ENCODE data around the gene OR4K14.
"Not testable (repeated sequence)": the region's sequence is repeated elsewhere in the genome, so short reads cannot be mapped to it uniquely, and the experiment has no call there.

The OR4K14 gene, protein sequence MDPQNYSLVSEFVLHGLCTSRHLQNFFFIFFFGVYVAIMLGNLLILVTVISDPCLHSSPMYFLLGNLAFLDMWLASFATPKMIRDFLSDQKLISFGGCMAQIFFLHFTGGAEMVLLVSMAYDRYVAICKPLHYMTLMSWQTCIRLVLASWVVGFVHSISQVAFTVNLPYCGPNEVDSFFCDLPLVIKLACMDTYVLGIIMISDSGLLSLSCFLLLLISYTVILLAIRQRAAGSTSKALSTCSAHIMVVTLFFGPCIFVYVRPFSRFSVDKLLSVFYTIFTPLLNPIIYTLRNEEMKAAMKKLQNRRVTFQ

DNA sequence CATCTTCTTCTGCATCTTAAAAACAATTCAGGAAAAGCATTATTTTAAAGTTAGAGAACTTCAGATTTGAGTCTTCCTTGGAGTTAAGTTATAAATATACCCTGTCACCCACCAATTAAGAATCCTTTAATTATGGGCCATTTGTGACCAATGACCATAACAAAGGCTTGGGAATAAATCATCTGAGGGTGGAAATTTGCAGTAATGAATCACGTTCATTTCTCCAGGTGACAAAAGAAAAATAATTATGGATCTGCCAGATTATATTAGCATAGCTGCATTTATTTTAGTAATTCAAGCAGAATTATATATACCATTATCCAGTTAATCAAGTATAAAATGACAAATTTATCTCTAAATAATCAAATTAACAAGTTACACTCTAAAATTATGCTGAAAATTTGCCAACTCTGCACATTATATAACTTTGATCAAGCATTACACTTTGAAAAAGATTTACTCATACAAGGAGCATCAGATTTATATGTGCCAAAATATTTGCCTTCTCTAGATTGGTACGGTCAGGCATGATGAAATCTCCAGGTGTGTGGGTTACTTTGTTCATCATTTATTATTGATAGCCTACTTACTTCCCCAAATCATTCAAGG is at the start of gene OR4K14:
Gene OR4K14 (minus strand): TSS at position 51 of the 609 bp plus-strand sequence. CDS start 4,114 bp downstream, outside the sequence.
- DNase-seq: no peak

DNA sequence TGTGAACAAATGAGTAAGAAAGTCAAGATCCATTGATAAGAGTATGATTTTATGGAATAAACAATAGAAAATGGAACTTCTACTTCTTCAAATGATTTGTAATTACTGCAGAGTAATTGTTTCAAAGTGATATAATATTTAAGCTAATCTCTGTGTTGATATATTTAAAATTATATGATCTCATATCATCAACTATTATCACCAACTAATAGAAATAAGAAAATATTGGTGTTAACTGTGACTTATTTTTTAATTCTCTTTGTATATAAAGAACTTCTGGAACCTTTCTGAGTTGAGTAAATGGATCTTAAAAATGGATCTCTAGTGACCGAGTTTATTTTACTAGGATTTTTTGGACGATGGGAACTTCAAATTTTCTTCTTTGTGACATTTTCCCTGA is 40.6 kb upstream of the OR4K14 start, which contains the start of gene OR4L1:
Gene OR4L1 (plus strand): TSS at position 301 of the 400 bp plus-strand sequence. CDS start 0 bp downstream, at position 301.
- no peak for DNase-seq

DNA sequence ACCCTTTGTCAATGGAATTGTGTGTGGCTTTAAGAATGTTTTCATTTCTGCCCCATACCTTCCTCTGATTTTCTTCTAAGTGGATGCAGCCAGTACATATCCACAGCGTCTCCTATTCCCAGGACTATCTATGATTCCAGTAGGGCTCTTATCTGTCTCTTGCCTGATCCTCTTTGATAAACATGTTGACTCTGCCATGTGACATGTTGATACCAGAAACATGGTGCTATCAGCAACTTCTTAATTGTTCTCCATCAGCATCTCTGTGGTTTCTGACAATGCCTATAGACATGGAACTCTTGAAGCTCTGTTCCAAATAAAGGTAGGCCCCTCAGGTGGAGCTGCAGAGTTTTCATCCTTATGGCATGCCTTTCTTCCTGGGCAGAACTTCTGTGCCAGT is 29.1 kb upstream of the OR4K14 start:
- DNase-seq: no peak

DNA sequence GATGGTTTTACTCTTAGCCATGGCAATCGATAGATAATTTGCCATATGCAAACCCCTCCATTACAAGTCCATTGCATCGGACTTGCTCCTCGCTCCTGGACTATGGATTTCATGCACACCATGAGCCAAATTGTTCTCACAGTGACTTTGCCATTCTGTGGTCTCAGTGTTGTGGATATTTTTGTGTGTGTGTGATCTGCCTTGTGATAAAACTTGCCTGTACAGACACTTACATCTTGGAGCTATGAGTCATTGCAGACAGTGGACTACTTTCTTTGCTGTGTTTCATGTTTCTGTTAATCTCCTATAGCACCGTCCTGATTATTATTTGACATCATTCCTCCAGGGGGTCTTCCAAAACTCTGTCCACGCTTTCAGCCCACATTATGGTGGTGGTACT is 25.1 kb upstream of the OR4K14 start:
- DNase-seq: no peak

DNA sequence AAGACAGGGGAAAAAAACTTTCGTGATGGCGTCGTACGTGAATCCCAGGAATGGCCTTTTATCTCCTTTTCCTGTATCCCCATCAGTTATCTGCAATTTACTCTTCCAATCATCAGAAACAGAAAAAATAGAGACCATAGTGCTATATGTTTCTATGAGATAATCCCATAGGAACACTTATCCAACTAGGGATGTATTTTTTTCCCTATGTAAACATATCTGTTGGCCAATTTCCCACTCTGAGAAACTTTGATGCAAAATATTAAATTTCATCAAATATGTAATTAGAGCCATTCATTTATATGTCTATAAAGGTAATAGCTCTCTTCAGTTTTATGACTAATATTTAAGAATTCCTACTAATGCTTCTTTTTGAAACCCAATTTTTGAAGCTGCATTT is 16.8 kb upstream of the OR4K14 start, which contains the start of gene OR4K13:
Gene OR4K13 (minus strand): TSS at position 101 of the 400 bp plus-strand sequence. CDS start 1,280 bp downstream, outside the sequence.
- DNase-seq: no peak

DNA sequence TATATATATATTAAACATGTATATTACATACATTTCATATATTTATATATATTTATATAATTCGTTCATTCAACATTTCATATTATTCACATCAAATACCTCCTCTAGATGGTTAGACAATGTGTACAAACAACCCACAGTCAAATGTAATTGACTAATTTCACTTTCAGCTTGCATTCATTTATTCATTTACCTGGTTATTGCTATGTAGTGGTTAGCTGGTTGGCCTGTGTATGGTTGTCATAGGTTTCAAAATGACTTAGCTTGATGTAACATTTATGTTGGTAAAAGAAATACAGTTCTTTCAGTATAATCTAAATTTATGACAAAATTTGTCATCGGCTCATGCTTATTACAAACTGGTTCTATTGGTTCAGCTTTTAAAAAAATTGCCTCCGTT is 16.3 kb upstream of the OR4K14 start:
- DNase-seq: no peak

DNA sequence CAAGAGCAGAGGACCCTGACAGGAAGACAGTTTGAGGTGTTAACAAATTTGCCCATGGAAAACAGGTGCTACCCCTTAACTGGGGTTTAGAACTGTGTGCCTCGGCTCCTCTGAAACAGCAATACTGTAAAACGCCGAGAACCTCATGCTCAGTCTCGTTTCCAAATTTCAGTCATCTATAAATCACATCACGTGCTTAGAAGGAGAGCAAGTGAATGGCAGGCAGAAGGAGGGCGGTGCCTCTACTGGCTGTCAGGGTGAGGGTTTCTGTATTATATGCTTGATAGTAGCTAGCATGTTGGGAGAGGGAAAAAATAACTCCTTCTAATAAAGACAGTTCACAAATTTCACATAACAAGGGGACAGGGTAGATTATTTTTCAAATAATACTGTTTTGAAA is 12.0 kb upstream of the OR4K14 start:
- no peak for DNase-seq

DNA sequence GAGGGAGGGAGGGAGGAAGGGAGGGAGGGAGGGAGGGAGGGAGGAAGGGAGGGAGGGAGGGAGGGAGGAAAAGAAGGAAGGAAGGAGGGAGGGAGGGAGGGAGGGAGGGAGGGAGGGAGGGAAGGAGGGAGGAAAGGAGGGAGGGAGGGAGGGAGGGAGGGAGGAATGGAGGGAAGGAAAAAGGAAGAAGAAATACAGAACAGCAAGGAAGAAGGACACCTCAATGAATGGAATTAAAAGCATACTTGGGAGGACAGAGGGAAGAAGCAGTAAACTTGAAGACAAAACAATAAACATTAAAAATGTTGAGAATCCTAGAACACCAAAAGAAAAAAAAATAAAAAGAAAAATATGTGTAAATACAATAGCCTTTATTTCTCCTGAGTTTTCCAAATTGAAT is 11.0 kb downstream of the OR4K14 start:
- no peak for DNase-seq

DNA sequence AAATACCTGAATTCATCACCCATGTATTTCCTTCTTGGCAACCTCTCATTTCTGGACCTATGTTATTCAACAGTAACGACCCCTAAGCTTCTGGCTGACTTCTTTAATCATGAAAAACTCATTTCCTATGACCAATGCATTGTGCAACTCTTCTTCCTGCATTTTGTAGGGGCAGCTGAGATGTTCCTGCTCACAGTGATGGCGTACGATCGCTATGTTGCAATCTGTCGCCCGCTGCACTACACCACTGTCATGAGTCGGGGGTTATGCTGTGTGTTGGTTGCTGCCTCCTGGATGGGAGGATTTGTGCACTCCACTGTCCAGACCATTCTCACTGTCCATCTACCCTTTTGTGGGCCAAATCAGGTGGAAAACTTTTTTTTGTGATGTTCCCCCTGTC is 16.8 kb downstream of the OR4K14 start:
- DNase-seq: no peak

DNA sequence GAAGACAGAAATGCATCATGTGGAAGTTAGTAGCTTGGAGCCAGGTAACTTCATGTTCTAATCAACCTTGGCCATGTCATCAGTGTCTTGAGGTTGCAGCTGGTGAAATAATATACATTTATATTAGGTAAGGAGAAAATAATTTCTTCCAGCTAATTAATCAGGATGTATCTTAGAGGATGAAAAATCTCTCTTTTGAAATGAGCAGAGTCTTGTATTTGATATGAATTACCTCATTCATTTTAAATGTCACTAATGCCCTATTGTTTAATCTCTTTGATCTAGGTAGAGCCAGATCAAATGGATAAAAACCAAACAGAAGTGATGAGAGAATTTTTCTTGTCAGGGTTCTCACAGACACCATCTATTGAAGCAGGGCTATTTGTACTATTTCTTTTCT is 17.2 kb downstream of the OR4K14 start, which contains the start of gene OR4Q2:
Gene OR4Q2 (plus strand): TSS at position 301 of the 400 bp plus-strand sequence.
- no peak for DNase-seq

DNA sequence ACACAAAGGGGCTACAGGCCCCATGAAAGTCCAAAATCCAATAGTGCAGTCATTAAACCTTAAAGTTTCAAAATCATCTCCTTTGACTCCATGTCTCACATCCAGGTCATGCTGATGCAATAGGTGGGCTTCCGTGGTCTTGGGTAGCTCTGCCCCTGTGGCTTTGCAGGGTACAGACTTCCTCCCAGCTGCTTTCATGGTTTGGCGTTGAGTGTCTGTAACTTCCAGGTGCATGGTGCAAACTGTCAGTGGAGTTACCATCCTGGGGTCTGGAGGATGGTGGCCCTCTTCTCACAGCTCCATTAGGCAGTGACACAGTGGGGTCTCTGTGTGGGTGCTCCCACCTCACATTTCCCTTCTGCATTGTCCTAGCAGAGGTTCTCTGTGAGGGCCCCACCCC is 25.7 kb downstream of the OR4K14 start:
- DNase-seq: no peak

DNA sequence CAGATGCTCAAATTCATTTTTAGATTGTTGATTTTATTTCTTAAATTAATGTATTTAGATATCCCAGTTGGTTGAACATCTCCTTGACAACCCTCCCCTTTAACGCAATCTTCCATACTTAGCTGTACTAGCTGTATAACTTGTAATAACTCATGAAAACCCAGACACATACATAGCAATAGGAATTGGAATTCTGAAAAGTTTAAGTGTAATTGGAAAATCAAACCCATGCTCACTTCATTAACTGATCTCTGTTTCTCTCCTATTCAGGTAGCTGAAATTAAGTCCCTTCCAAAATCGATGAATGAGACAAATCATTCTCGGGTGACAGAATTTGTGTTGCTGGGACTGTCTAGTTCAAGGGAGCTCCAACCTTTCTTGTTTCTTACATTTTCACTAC is 43.8 kb downstream of the OR4K14 start, which contains the start of gene OR4K15:
Gene OR4K15 (plus strand): TSS at position 301 of the 400 bp plus-strand sequence. CDS start 0 bp downstream, at position 301.
- no peak for DNase-seq

DNA sequence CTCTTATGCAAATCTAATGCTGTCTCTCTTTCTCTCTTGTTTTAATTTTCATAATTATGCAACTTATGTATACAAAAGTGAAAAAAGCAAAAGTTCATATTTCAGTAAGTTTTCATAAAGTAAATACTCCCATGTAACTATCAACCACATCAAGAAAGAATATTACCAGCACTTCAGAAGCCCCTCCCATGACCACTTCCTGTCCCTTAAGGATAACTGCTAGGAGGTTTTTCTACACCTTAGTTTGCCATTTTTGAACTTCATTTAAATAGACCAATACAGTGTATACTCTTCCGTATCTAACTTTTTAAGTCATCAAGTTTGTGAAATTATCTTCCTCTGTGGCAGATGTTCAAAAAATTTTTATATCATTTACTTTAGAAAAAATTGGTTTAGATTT is 44.3 kb downstream of the OR4K14 start:
- no peak for DNase-seq

DNA sequence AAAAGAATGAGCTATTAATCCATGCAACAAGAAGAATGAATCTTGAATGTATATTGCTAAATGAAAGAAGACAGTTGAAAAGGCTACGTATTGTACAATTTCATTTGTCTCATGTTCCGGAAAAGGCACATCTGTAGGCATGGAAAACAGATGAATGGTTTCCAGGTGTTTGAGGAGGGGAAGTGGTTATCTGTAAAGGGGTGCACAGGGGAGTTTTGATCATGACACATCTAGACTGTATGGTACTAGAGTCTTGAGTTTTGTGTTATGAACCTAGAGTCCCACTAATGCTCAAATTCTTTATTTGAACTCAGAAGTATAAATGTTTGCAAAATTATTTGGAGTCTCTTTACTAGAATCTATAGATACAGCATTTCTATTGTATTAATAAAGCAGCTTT is 49.4 kb downstream of the OR4K14 start:
- not testable (repeated sequence) for DNase-seq
